HepG2 (cell line): ENCODE measurements around the gene C14orf180.

Experiments used
- IKZF1 ChIP-seq: fragments of 450-650 bp; IDR thresholded peaks from 2 replicates; pipeline ENCODE4 v1.7.1; 2016
- ZSCAN22 ChIP-seq: sonication (generic); formaldehyde crosslinking; IDR thresholded peaks from 2 replicates; pipeline ENCODE4 v1.4.0; 2020; ENCODE audit warnings: mild to moderate bottlenecking, missing genetic modification reagents
- TF ChIP-seq, protein P1 (sequence below), 2 experiments: sonication (generic) in 1 of 2; formaldehyde crosslinking in 1 of 2; IDR thresholded peaks; 2 replicates each; pipeline versions ENCODE4 v1.6.1 to v1.9.0; 2014 to 2022; ENCODE audit warnings: antibody characterized with exemption in 1 of 2, borderline replicate concordance in 1 of 2, inconsistent platforms in 1 of 2, low read depth in 1 of 2, missing genetic modification reagents in 1 of 2

DNA sequence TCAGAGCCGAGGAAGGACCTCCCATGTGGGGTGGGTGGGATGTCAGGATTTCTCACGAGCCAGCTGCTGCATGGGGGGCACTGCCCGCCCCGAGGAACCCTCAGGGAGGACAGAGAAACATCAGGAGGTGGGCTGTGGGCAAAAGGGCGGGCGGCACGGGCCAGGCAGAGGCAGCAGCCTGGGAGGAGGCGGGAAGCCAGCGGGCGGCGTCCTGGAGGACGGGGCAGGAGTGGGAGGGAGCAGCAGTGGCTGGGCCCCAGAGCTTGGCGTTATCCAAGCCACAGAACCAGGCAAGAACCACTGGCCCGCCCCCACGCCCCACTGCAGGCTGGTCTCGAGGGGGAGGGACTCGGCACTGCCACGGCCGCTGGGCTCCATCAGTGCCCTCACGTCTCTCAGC, 2.4 kb downstream of the C14orf180 start:
- TF ChIP-seq, protein P1, sequence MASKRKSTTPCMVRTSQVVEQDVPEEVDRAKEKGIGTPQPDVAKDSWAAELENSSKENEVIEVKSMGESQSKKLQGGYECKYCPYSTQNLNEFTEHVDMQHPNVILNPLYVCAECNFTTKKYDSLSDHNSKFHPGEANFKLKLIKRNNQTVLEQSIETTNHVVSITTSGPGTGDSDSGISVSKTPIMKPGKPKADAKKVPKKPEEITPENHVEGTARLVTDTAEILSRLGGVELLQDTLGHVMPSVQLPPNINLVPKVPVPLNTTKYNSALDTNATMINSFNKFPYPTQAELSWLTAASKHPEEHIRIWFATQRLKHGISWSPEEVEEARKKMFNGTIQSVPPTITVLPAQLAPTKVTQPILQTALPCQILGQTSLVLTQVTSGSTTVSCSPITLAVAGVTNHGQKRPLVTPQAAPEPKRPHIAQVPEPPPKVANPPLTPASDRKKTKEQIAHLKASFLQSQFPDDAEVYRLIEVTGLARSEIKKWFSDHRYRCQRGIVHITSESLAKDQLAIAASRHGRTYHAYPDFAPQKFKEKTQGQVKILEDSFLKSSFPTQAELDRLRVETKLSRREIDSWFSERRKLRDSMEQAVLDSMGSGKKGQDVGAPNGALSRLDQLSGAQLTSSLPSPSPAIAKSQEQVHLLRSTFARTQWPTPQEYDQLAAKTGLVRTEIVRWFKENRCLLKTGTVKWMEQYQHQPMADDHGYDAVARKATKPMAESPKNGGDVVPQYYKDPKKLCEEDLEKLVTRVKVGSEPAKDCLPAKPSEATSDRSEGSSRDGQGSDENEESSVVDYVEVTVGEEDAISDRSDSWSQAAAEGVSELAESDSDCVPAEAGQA (IDR thresholded peaks at IDR 0.05; ENCODE audit: low read depth): no peak
- TF ChIP-seq, protein P1 (CRISPR knock-in tag; IDR thresholded peaks at IDR 0.05; ENCODE audit: borderline replicate concordance): no peak
- TF ChIP-seq IKZF1 (no peak), ZSCAN22 (CRISPR knock-in tag) (no peak)
